Mesendoderm (in vitro differentiated cells): Measurements from ENCODE around the gene RASGRF1.

Experiments
- DNase-seq: peaks from one replicate; pipeline ENCODE4 v3.0.0; 2013
- H2AK5ac ChIP-seq: 2 replicates; pipeline ENCODE4 v1.6.1; 2013; ENCODE audit warnings: low read length, inconsistent platforms
- H2BK120ac ChIP-seq: 2 replicates; pipeline ENCODE4 v1.6.1; 2013; ENCODE audit warnings: low read depth, mild to moderate bottlenecking, low read length, moderate library complexity, mixed read lengths
- H2BK15ac ChIP-seq: replicated peaks from 2 replicates; pipeline ENCODE4 v1.6.1; 2013; ENCODE audit warnings: low read depth, mild to moderate bottlenecking, moderate library complexity
- H2BK5ac ChIP-seq: 2 replicates; pipeline ENCODE4 v1.6.1; 2013; ENCODE audit warnings: low read length, inconsistent platforms
- H3K18ac ChIP-seq: 2 replicates; pipeline ENCODE4 v1.6.1; 2013; ENCODE audit warnings: mild to moderate bottlenecking, low read length, mixed read lengths
- H3K23ac ChIP-seq: one replicate; pipeline ENCODE4 v1.6.1; 2013; ENCODE audit warnings: low read length
- H3K27ac ChIP-seq: 2 replicates; pipeline ENCODE4 v1.5.1; 2013; ENCODE audit warnings: low read depth, mild to moderate bottlenecking, inconsistent platforms, low read length, moderate library complexity
- H3K27me3 ChIP-seq: 2 replicates; pipeline ENCODE4 v1.6.1; 2013; ENCODE audit warnings: low read length, control low read depth, mild to moderate bottlenecking, inconsistent platforms; ENCODE audit not compliant: insufficient read depth, poor library complexity
- H3K36me3 ChIP-seq: 2 replicates; pipeline ENCODE4 v1.6.1; 2013; ENCODE audit warnings: low read length, inconsistent platforms; ENCODE audit not compliant: control insufficient read depth, insufficient read depth
- H3K4ac ChIP-seq: one replicate; pipeline ENCODE4 v1.6.1; 2013; ENCODE audit warnings: low read depth, mild to moderate bottlenecking, low read length, moderate library complexity
- H3K4me1 ChIP-seq: 2 replicates; pipeline ENCODE4 v1.6.1; 2013; ENCODE audit warnings: low read depth, low read length, inconsistent platforms; ENCODE audit not compliant: control insufficient read depth
- H3K4me2 ChIP-seq: 2 replicates; pipeline ENCODE4 v1.6.1; 2013; ENCODE audit warnings: low read length
- H3K4me3 ChIP-seq: 2 replicates; pipeline ENCODE4 v1.5.1; 2013; ENCODE audit warnings: mild to moderate bottlenecking, low read length
- H3K56ac ChIP-seq: one replicate; pipeline ENCODE4 v1.6.1; 2013; ENCODE audit warnings: low read length
- H3K79me1 ChIP-seq: 2 replicates; pipeline ENCODE4 v1.6.1; 2013; ENCODE audit warnings: low read length, inconsistent platforms
- H3K79me2 ChIP-seq: 2 replicates; pipeline ENCODE4 v1.6.1; 2013; ENCODE audit warnings: mild to moderate bottlenecking, low read length; ENCODE audit not compliant: control insufficient read depth, insufficient read depth
- H3K9ac ChIP-seq: 2 replicates; pipeline ENCODE4 v1.6.1; 2013; ENCODE audit warnings: low read length, inconsistent platforms
- H4K5ac ChIP-seq: one replicate; pipeline ENCODE4 v1.6.1; 2013; ENCODE audit warnings: low read length
- H4K8ac ChIP-seq: one replicate; pipeline ENCODE4 v1.6.1; 2013; ENCODE audit warnings: low read depth, mild to moderate bottlenecking, control low read depth, low read length, moderate library complexity
- WGBS: extraction: QIAGEN DNeasy Blood & Tissue Kit; methylation state at CpG from one replicate; pipeline ENCODE4 v1.1.7; 2013; ENCODE audit warnings: low lambda C conversion rate, missing lambda C conversion rate; ENCODE audit not compliant: insufficient coverage; ENCODE audit errors: extremely low coverage; 5-methylcytosine and 5-hydroxymethylcytosine counted together

The RASGRF1 gene

DNA sequence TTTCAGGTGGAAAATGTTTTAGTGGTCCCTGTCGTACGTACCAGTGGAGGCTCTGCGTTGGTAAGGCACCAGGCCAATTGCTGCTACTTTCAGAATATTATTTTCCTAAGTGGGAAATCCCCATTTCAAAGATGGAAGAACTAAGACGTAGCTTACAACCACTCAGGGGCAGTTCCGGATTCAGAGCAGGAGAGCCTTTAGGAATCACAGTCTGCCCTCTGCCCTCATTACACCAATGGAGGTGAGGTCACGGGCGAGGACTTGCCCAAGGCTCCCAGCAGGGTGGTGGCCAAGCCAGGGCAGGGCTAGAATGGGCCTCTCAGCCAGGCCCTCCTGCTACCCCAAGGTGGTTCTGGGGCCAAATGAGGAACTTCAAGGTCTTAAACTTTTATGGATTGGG lies 72.6 kb downstream of the RASGRF1 start:
- H3K9ac ChIP-seq, result no peak overlapping the region
- no peaks in the 10 kb centered on the region for H3K36me3 ChIP-seq
- H3K4me2 ChIP-seq, result no peak overlapping the region
- no peak overlapping the region for H3K18ac ChIP-seq
- no peak overlapping the region for H2BK120ac ChIP-seq
- H2BK15ac ChIP-seq, result no peak overlapping the region
- H3K4ac ChIP-seq, result no peak overlapping the region
- no peak overlapping the region for H4K8ac ChIP-seq
- no peak overlapping the region for H4K5ac ChIP-seq
- H3K27ac ChIP-seq, result no peak overlapping the region
- H3K27me3 ChIP-seq, result no peaks in the 10 kb centered on the region
- no peak overlapping the region for H2AK5ac ChIP-seq
- no CpG with 5 or more reads among the region's 7 CpGs for WGBS
- H3K4me3 ChIP-seq, result no peak overlapping the region
- no peaks in the 10 kb centered on the region for H3K79me1 ChIP-seq
- no peak overlapping the region for H3K23ac ChIP-seq
- no peak overlapping the region for H3K56ac ChIP-seq
- H3K4me1 ChIP-seq, result no peaks in the 10 kb centered on the region
- H2BK5ac ChIP-seq, result no peak overlapping the region
- DNase-seq, result no peak
- no peaks in the 10 kb centered on the region for H3K79me2 ChIP-seq

DNA sequence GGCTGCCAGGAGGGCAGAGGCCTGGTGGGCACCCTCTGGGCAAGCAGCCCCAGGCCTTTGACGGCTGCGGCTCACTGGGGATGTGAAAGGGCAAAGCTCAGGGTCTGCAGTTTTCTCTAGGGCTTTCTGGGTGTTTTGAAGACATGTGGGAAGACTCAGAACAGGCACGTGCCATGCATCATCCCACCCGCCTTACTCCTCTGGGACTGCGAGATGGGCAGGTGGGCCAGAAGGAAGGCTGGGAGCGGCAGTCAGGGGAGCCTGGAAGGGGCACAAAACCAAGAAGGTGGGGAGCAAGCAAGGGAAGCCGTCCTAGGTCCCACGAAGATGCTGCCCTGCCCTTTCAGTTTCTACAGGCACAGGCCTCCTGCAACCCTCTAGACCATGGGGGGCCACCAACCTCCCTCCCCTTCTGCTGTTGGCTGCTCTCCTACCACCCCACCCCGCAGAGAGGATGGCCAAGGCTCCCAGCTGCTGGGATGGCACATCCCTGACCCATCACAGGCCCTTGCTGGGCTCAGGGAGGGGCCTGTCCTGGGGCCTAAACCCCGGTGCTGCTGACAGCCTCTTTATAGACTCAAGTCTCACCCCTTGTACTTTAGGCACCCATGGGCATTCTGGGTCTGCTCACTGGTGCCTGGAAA lies 73.9 kb downstream of the RASGRF1 start:
- Histone ChIP-seq H2AK5ac (no peak overlapping the region), H3K9ac (no peak overlapping the region), H2BK120ac (no peak overlapping the region), H3K4me3 (no peak overlapping the region), H3K18ac (no peak overlapping the region), H3K56ac (no peak overlapping the region), H3K27me3 (no peaks in the 10 kb centered on the region), H4K5ac (no peak overlapping the region), H4K8ac (no peak overlapping the region), H3K23ac (no peak overlapping the region), H3K4me1 (no peaks in the 10 kb centered on the region), H2BK15ac (no peak overlapping the region), H2BK5ac (no peak overlapping the region), H3K4me2 (no peak overlapping the region), H3K36me3 (no peaks in the 10 kb centered on the region), H3K79me1 (no peaks in the 10 kb centered on the region), H3K4ac (no peak overlapping the region), H3K27ac (no peak overlapping the region), H3K79me2 (no peaks in the 10 kb centered on the region)
- no peak for DNase-seq
- WGBS, result no CpG with 5 or more reads among the region's 10 CpGs

DNA sequence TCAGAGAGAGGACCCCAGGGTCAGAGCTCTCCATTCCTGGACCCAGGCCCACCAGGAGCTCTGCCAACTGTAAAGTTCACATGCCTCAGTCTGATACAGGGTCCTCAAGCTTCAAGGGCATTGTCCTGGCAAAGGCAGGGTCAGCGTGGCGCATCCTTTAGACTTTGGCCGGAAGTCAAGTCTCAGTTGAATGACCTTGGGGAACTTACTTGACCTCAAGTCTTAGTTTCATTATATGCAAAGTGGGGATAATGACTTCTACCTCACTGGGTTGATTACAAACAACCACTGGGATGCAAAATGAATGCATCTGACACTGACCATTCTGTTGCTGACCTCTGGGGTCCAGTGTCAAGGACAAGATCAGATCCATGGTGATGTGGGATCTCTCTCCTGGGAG lies 75.2 kb downstream of the RASGRF1 start:
- WGBS, result no CpG with 5 or more reads among the region's 3 CpGs

DNA sequence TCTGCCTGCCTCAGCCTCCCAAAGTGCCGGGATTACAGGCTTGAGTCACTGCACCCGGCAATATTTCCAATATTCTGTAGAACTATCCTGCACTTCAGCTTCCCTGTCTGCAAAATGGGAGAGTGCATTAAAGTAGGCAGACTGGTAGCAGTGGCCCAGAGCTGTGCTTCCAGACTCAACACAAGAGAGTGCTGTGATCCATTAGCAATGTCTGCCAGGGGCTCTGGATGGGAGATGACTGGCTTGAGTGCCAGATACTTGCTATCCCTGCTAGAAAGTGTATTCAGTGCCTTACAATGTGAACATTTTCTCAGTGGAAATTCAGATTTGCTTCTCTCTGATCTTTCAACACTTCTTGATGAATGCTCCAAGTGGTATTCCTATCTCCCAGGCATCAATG lies 80.3 kb downstream of the RASGRF1 start:
- H3K9ac ChIP-seq, result no peak overlapping the region
- no peak overlapping the region for H3K56ac ChIP-seq
- H4K5ac ChIP-seq, result no peak overlapping the region
- no peak overlapping the region for H2BK5ac ChIP-seq
- no peak overlapping the region for H2BK120ac ChIP-seq
- H3K79me2 ChIP-seq, result no peaks in the 10 kb centered on the region
- no peak overlapping the region for H3K4ac ChIP-seq
- WGBS, result no CpG with 5 or more reads among the region's 2 CpGs
- H3K4me1 ChIP-seq, result no peaks in the 10 kb centered on the region
- no peak overlapping the region for H3K4me2 ChIP-seq
- no peaks in the 10 kb centered on the region for H3K79me1 ChIP-seq
- H3K18ac ChIP-seq, result no peak overlapping the region
- no peak overlapping the region for H2BK15ac ChIP-seq
- no peaks in the 10 kb centered on the region for H3K27me3 ChIP-seq
- no peak overlapping the region for H2AK5ac ChIP-seq
- no peak overlapping the region for H3K27ac ChIP-seq
- H3K23ac ChIP-seq, result no peak overlapping the region
- H3K4me3 ChIP-seq, result no peak overlapping the region
- H3K36me3 ChIP-seq, result no peaks in the 10 kb centered on the region
- DNase-seq, result no peak
- no peak overlapping the region for H4K8ac ChIP-seq

More for the DNA sequence above, 75.2 kb downstream of the RASGRF1 start:
- H3K27me3 ChIP-seq, result no peaks in the 10 kb centered on the region
- H4K8ac ChIP-seq, result no peak overlapping the region
- H3K27ac ChIP-seq, result no peak overlapping the region
- no peak overlapping the region for H2BK5ac ChIP-seq
- no peak overlapping the region for H4K5ac ChIP-seq
- no peaks in the 10 kb centered on the region for H3K79me2 ChIP-seq
- no peak overlapping the region for H3K4me3 ChIP-seq
- no peak overlapping the region for H3K4me2 ChIP-seq
- H3K4ac ChIP-seq, result no peak overlapping the region
- no peaks in the 10 kb centered on the region for H3K79me1 ChIP-seq
- no peak overlapping the region for H2BK15ac ChIP-seq
- DNase-seq, result no peak
- no peak overlapping the region for H2AK5ac ChIP-seq
- H2BK120ac ChIP-seq, result no peak overlapping the region
- H3K56ac ChIP-seq, result no peak overlapping the region
- no peak overlapping the region for H3K23ac ChIP-seq
- no peaks in the 10 kb centered on the region for H3K36me3 ChIP-seq
- no peak overlapping the region for H3K18ac ChIP-seq
- no peaks in the 10 kb centered on the region for H3K4me1 ChIP-seq
- no peak overlapping the region for H3K9ac ChIP-seq

DNA sequence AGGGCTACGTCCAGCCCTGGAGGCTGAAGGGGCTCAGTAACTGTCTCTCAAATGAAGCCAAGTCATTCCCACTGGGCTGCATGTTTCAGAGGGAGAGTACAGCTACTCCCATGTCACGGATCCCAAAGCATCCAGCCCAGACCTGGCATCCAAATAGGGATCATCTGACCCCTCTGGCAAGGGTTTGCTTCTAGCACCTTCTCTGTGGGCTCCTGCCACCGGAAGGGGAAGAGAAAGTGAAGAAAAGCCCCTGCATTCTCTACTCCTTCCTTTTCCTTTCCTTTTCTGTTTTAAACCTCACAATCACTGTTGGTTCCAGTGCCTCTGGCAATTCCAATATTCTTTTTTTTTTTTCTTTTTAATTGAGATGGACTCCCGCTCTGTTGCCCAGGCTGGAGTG lies 81.2 kb downstream of the RASGRF1 start:
- Histone ChIP-seq H3K4me1 (peaks cover 6% of the 10 kb centered on the region), H3K27me3 (no peaks in the 10 kb centered on the region), H2BK15ac (no peak overlapping the region), H4K8ac (no peak overlapping the region), H3K23ac (no peak overlapping the region), H3K56ac (no peak overlapping the region), H4K5ac (no peak overlapping the region), H3K79me2 (no peaks in the 10 kb centered on the region), H3K27ac (no peak overlapping the region), H2AK5ac (no peak overlapping the region), H3K18ac (no peak overlapping the region), H2BK120ac (no peak overlapping the region), H3K4me3 (no peak overlapping the region), H3K4me2 (no peak overlapping the region), H2BK5ac (no peak overlapping the region), H3K4ac (no peak overlapping the region), H3K9ac (no peak overlapping the region), H3K36me3 (no peaks in the 10 kb centered on the region), H3K79me1 (no peaks in the 10 kb centered on the region)
- no peak for DNase-seq
- WGBS, result no CpG with 5 or more reads among the region's 4 CpGs

DNA sequence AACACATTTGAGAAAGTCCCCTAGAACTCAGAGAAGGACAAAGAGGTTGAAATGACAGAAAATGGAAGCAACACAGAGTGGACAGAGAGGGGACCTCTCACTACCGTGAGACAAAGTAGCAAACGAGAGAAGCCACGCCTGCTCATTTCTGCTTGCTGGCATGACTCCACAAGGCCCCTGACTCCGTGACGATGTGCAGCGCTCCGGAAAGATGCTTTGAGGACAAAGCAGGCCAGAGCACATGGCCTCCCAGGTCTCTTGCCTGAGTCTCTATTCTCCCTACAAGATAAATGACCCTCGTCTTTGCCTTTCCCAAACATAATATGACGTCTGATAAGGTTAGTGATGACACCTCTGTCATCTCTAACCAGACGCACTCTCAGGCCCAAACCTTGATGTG lies 81.9 kb downstream of the RASGRF1 start:
- H3K4me3 ChIP-seq, result no peak overlapping the region
- H3K36me3 ChIP-seq, result no peaks in the 10 kb centered on the region
- no peak for DNase-seq
- WGBS, result no CpG with 5 or more reads among the region's 10 CpGs
- no peak overlapping the region for H3K4me2 ChIP-seq
- H2BK5ac ChIP-seq, result no peak overlapping the region
- H3K23ac ChIP-seq, result no peak overlapping the region
- H3K9ac ChIP-seq, result no peak overlapping the region
- no peak overlapping the region for H4K8ac ChIP-seq
- no peak overlapping the region for H3K4ac ChIP-seq
- no peaks in the 10 kb centered on the region for H3K27me3 ChIP-seq
- H3K27ac ChIP-seq, result no peak overlapping the region
- no peaks in the 10 kb centered on the region for H3K79me2 ChIP-seq
- H3K18ac ChIP-seq, result no peak overlapping the region
- no peak overlapping the region for H3K56ac ChIP-seq
- H3K79me1 ChIP-seq, result no peaks in the 10 kb centered on the region
- peaks cover 9% of the 10 kb centered on the region for H3K4me1 ChIP-seq
- H2BK15ac ChIP-seq, result no peak overlapping the region
- no peak overlapping the region for H4K5ac ChIP-seq
- no peak overlapping the region for H2AK5ac ChIP-seq
- H2BK120ac ChIP-seq, result no peak overlapping the region
